Activated CD8-positive, alpha-beta memory T cell treated with anti-CD3 and anti-CD28 coated beads for 24 hours (primary cell): ENCODE results near the gene IRF3.

Source experiments
- DNase-seq: peaks from one replicate; pipeline ENCODE4 v3.0.0-alpha.2; 2020

IRF3 gene

GRCh38 chr19:49665351-49666119 lies at the start of gene IRF3, which contains the start of gene BCL2L12:
Gene IRF3 (minus strand): TSS chr19:49665857. CDS start chr19:49664838, 1,019 bp downstream.
Gene BCL2L12 (plus strand): TSS chr19:49665933. CDS start chr19:49666693, 760 bp downstream.
- peak; percentile 100 for DNase-seq

GRCh38 chr19:49713236-49713845 lies 47.7 kb upstream of the IRF3 start:
- no peak for DNase-seq

GRCh38 chr19:49712397-49712859 lies 46.8 kb upstream of the IRF3 start:
- no peak for DNase-seq

GRCh38 chr19:49710372-49710951 lies 44.8 kb upstream of the IRF3 start:
- no peak for DNase-seq

- no peak for DNase-seq
Observed at GRCh38 chr19:49705919-49706318, 40.3 kb upstream of the IRF3 start.

- DNase-seq = no peak
Observed at GRCh38 chr19:49704888-49705642, 39.4 kb upstream of the IRF3 start.

GRCh38 chr19:49701271-49701786 lies 35.7 kb upstream of the IRF3 start:
- DNase-seq = no peak

- DNase-seq = no peak
Observed at GRCh38 chr19:49700563-49700962, 34.9 kb upstream of the IRF3 start.

- DNase-seq = no peak
Observed at GRCh38 chr19:49699364-49699763, 33.7 kb upstream of the IRF3 start.

- DNase-seq = no peak
Observed at GRCh38 chr19:49696865-49697264, 31.2 kb upstream of the IRF3 start.

GRCh38 chr19:49696115-49696514 lies 30.5 kb upstream of the IRF3 start:
- DNase-seq = no peak

- DNase-seq = no peak
Observed at GRCh38 chr19:49692147-49692506, 26.5 kb upstream of the IRF3 start.

GRCh38 chr19:49691243-49692146 lies 25.8 kb upstream of the IRF3 start:
- DNase-seq = peak; percentile 75

- peak; percentile 81 for DNase-seq
Observed at GRCh38 chr19:49690656-49691242, 25.1 kb upstream of the IRF3 start, which contains the start of gene CPT1C. Gene CPT1C (plus strand): TSS chr19:49691116. CDS start chr19:49692253, 1,137 bp downstream.

GRCh38 chr19:49690079-49690655 lies 24.5 kb upstream of the IRF3 start:
- DNase-seq = no peak

- peak; percentile 80 for DNase-seq
Observed at GRCh38 chr19:49689133-49690078, 23.7 kb upstream of the IRF3 start, which contains the start of gene ADM5. Gene ADM5 (plus strand): TSS chr19:49689594. CDS start chr19:49689838, 244 bp downstream.

GRCh38 chr19:49688531-49689132 lies 23.0 kb upstream of the IRF3 start:
- peak; percentile 60 for DNase-seq

- no peak for DNase-seq
Observed at GRCh38 chr19:49687566-49688316, 22.1 kb upstream of the IRF3 start.
